ENCODE results near the gene FAM209B. TPM values are rescaled to one million over a fixed set of nuclear protein-coding genes. Genes with fewer than 3 reads are reported as not detected.

FAM209B gene
- total RNA-seq, 1 experiment from 2014 or later = 0.92 TPM

DNA sequence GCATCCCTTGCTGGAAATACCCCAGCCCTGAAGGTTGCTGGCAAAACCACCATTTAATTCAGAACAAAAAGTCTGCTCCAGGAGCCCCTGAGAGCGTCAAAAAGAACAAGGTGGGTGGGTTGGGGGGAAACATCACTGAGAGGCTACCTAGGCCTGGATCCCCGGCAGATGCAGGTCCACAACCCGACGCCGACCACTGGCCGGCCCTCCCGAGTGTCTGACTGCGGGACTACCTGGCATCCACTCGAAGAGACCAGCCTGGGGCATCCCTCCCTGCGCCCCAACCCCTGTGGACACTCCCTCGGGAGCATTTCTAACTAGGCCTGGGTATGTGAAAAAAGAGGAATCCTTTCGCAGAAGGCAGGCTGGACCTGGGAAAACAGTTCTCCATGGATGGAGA is 47.2 kb downstream of the FAM209B start:
- no peak overlapping the region for H3K18ac ChIP-seq (ENCODE audit: insufficient read length, low read depth, low read length)
- no peak overlapping the region for H2BK5ac ChIP-seq (ENCODE audit: insufficient read length, low read length)
- peaks cover 12 to 13% of the 10 kb centered on the region in 2 experiments for H3K4me1 Mint-ChIP-seq
- peak overlapping the region in 1 of 3 experiments; percentile 72; a peak in 1 of 7 replicates for H3K27ac Mint-ChIP-seq
- H2AK5ac ChIP-seq (ENCODE audit: insufficient read length, low read length) = no peak overlapping the region
- H2AFZ ChIP-seq (ENCODE audit: low read length) = no peak overlapping the region
- no peak overlapping the region for H4K8ac ChIP-seq (replicated peaks; ENCODE audit: insufficient read length, low read depth, low read length)
- no peak overlapping the region for H4K91ac ChIP-seq (ENCODE audit: insufficient read length, low read depth, low read length)
- H3K4me2 ChIP-seq (ENCODE audit: insufficient read depth, insufficient read length, low read length) = no peak overlapping the region
- no peak overlapping the region for H3K27ac ChIP-seq (ENCODE audit: insufficient read length, low read depth, low read length)
- no peak overlapping the region for H2BK120ac ChIP-seq (ENCODE audit: low read depth, low read length, poor library complexity, severe bottlenecking)
- no peaks in the 10 kb centered on the region for H3K23me2 ChIP-seq (ENCODE audit: insufficient read length, low read depth, low read length, poor library complexity, severe bottlenecking)
- H3K79me2 ChIP-seq (ENCODE audit: insufficient read depth, low read length) = no peaks in the 10 kb centered on the region
- H2BK12ac ChIP-seq (ENCODE audit: insufficient read length, low read depth, low read length) = no peak overlapping the region
- H2BK20ac ChIP-seq (ENCODE audit: low read depth, low read length, poor library complexity, severe bottlenecking) = no peak overlapping the region
- peaks cover 2% of the 10 kb centered on the region for H3K4me1 ChIP-seq (ENCODE audit: insufficient read depth, low read length)
- H3K23ac ChIP-seq (ENCODE audit: insufficient read length, low read depth, low read length) = no peak overlapping the region
- H3K9me3 ChIP-seq (ENCODE audit: control insufficient read depth, low read depth, low read length) = no peaks in the 10 kb centered on the region
- no peaks in the 10 kb centered on the region for H3K27me3 ChIP-seq (ENCODE audit: insufficient read depth, low read length)
- no peak overlapping the region for H3K4me3 Mint-ChIP-seq
- no peak overlapping the region for H3K56ac ChIP-seq (ENCODE audit: insufficient read length, low read depth, low read length)
- no peak overlapping the region for H3K9ac ChIP-seq (ENCODE audit: extremely low read depth, insufficient read length, low read length)
- H3T11ph ChIP-seq (ENCODE audit: low read length) = no peak overlapping the region
- no peak overlapping the region for H3K4ac ChIP-seq (ENCODE audit: low read depth, low read length)
- no peak overlapping the region for H4K5ac ChIP-seq (ENCODE audit: insufficient read length, low read depth, low read length)
- no CpG with 5 or more reads among the region's 12 CpGs for WGBS (ENCODE audit: extremely low coverage, insufficient read length, low lambda C conversion rate)
- no peaks in the 10 kb centered on the region for H3K36me3 Mint-ChIP-seq (ENCODE audit: insufficient read depth in 1 of 3, low read depth in 3 of 3)
- no peak for DNase-seq
- TF ChIP-seq, protein P1, sequence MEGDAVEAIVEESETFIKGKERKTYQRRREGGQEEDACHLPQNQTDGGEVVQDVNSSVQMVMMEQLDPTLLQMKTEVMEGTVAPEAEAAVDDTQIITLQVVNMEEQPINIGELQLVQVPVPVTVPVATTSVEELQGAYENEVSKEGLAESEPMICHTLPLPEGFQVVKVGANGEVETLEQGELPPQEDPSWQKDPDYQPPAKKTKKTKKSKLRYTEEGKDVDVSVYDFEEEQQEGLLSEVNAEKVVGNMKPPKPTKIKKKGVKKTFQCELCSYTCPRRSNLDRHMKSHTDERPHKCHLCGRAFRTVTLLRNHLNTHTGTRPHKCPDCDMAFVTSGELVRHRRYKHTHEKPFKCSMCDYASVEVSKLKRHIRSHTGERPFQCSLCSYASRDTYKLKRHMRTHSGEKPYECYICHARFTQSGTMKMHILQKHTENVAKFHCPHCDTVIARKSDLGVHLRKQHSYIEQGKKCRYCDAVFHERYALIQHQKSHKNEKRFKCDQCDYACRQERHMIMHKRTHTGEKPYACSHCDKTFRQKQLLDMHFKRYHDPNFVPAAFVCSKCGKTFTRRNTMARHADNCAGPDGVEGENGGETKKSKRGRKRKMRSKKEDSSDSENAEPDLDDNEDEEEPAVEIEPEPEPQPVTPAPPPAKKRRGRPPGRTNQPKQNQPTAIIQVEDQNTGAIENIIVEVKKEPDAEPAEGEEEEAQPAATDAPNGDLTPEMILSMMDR (conservative IDR thresholded peaks at IDR 0.05) = no peak
- H2BK15ac ChIP-seq (ENCODE audit: low read depth, low read length) = no peak overlapping the region
- no peak overlapping the region for H3K14ac ChIP-seq (ENCODE audit: insufficient read depth, low read length)
- H3K79me1 ChIP-seq (ENCODE audit: insufficient read depth, low read depth, low read length, poor library complexity, severe bottlenecking) = no peaks in the 10 kb centered on the region
- no peaks in the 10 kb centered on the region for H4K20me1 ChIP-seq (ENCODE audit: control insufficient read depth, insufficient read depth, insufficient read length)
- no peaks in the 10 kb centered on the region; a peak in 1 of 5 replicates for H3K9me3 Mint-ChIP-seq
- H3K27me3 Mint-ChIP-seq (ENCODE audit: low read depth) = no peaks in the 10 kb centered on the region; the same call in 1 of the 2 replicates
